Measurements from ENCODE around the gene CCL16.

DNA sequence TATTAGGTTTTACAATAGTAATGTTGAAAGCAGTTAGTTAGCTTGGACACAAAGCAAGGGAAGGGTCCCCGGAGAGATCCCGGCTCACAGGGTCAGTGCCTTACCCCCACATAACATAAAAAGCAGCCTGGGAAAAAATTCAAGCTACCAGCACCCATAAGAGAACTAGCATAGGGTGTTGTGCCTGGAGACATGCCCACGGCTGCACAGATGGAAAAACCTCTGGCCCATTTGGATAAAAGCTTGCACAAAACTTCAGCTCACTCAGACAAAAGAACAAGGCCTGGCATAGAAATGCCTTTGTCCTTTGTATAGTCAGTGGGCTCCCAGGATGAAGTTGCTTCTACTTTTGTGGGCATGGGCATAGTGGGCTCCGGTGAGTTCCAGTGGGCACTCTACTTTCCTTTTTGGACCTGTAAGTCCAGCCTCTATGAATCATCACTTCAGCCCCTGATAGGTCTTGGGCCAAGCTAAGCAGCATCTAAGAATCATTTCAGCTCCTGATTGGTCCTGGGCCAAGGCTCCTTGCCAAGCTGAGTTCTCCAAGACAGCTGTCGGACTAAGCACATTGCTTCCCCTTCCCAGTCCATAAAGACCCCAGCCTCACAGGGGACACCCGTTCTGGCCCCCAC is 49.4 kb downstream of the CCL16 start:
- TF ChIP-seq, protein P1, sequence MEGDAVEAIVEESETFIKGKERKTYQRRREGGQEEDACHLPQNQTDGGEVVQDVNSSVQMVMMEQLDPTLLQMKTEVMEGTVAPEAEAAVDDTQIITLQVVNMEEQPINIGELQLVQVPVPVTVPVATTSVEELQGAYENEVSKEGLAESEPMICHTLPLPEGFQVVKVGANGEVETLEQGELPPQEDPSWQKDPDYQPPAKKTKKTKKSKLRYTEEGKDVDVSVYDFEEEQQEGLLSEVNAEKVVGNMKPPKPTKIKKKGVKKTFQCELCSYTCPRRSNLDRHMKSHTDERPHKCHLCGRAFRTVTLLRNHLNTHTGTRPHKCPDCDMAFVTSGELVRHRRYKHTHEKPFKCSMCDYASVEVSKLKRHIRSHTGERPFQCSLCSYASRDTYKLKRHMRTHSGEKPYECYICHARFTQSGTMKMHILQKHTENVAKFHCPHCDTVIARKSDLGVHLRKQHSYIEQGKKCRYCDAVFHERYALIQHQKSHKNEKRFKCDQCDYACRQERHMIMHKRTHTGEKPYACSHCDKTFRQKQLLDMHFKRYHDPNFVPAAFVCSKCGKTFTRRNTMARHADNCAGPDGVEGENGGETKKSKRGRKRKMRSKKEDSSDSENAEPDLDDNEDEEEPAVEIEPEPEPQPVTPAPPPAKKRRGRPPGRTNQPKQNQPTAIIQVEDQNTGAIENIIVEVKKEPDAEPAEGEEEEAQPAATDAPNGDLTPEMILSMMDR (conservative IDR thresholded peaks at IDR 0.05; ENCODE audit: low read length): no peak
- no peak for TF ChIP-seq EZH2phosphoT487 (IDR thresholded peaks at IDR 0.05; ENCODE audit: borderline replicate concordance, low read depth, low read length)
